ENCODE data around the gene TFF1. TPM values are rescaled to one million over a fixed set of nuclear protein-coding genes. Genes with fewer than 3 reads are reported as not detected.

TFF1 gene
- total RNA-seq, 1 donor from 2014 or later, result not detected

- TF ChIP-seq CTCF (IDR thresholded peaks at IDR 0.05), result no peak
- intact Hi-C loops (cut with DNase I), result no loop called here
Observed at GRCh38 chr21:42348762-42349161, 17.6 kb downstream of the TFF1 start.

GRCh38 chr21:42347601-42348327 lies 18.6 kb downstream of the TFF1 start:
- Histone ChIP-seq H3K27me3 (no peaks in the 10 kb centered on the region), H3K4me1 (no peaks in the 10 kb centered on the region), H3K36me3 (no peaks in the 10 kb centered on the region), H3K9me3 (no peaks in the 10 kb centered on the region), H3K4me3 (no peak overlapping the region), H3K27ac (no peak overlapping the region)
- no peak for DNase-seq (ENCODE audit: low spot score in 2 of 2)
- intact Hi-C loops (cut with DNase I), result no loop called here
- no peak for TF ChIP-seq CTCF (IDR thresholded peaks at IDR 0.05)

More at GRCh38 chr21:42348762-42349161, 17.6 kb downstream of the TFF1 start:
- DNase-seq (ENCODE audit: low spot score in 2 of 2), result no peak
- no peaks in the 10 kb centered on the region for H3K9me3 ChIP-seq
- no peak overlapping the region for H3K27ac ChIP-seq
- H3K36me3 ChIP-seq, result no peaks in the 10 kb centered on the region
- no peaks in the 10 kb centered on the region for H3K27me3 ChIP-seq
- no peaks in the 10 kb centered on the region for H3K4me1 ChIP-seq
- H3K4me3 ChIP-seq, result no peak overlapping the region

GRCh38 chr21:42346866-42347600 lies 19.3 kb downstream of the TFF1 start:
- no peaks in the 10 kb centered on the region for H3K9me3 ChIP-seq
- no peak overlapping the region for H3K27ac ChIP-seq
- TF ChIP-seq CTCF (IDR thresholded peaks at IDR 0.05), result no peak
- no peak for DNase-seq (ENCODE audit: low spot score in 2 of 2)
- H3K27me3 ChIP-seq, result no peaks in the 10 kb centered on the region
- no peaks in the 10 kb centered on the region for H3K36me3 ChIP-seq
- H3K4me3 ChIP-seq, result no peak overlapping the region
- H3K4me1 ChIP-seq, result no peaks in the 10 kb centered on the region
- intact Hi-C loops (cut with DNase I), result no loop called here

GRCh38 chr21:42346441-42346840 lies 19.9 kb downstream of the TFF1 start:
- Histone ChIP-seq H3K4me3 (no peak overlapping the region), H3K4me1 (no peaks in the 10 kb centered on the region), H3K36me3 (no peaks in the 10 kb centered on the region), H3K27me3 (no peaks in the 10 kb centered on the region), H3K9me3 (no peaks in the 10 kb centered on the region), H3K27ac (no peak overlapping the region)
- intact Hi-C loops (cut with DNase I), result no loop called here
- no peak for DNase-seq (ENCODE audit: low spot score in 2 of 2)
- no peak for TF ChIP-seq CTCF (IDR thresholded peaks at IDR 0.05)

- Histone ChIP-seq H3K27ac (no peak overlapping the region), H3K4me3 (no peak overlapping the region)
Observed at GRCh38 chr21:42344631-42345030, 21.7 kb downstream of the TFF1 start.

More at GRCh38 chr21:42344631-42345030, 21.7 kb downstream of the TFF1 start:
- TF ChIP-seq CTCF (IDR thresholded peaks at IDR 0.05), result no peak
- DNase-seq (ENCODE audit: low spot score in 2 of 2), result no peak
- Histone ChIP-seq H3K27me3 (no peaks in the 10 kb centered on the region), H3K36me3 (no peaks in the 10 kb centered on the region), H3K9me3 (no peaks in the 10 kb centered on the region), H3K4me1 (no peaks in the 10 kb centered on the region)
- intact Hi-C loops (cut with DNase I), result no loop called here

Measured in ascending aorta (tissue), 2 donors.